Gastrocnemius medialis (tissue), 4 donors: ENCODE measurements around the gene MSMO1.

Source experiments
- POLR2A ChIP-seq, 2 donors: fragments of 450-650 bp; IDR thresholded peaks; one replicate each; pipeline ENCODE4 v1.6.1; 2017; ENCODE audit warnings: antibody characterized with exemption in 2 of 2, mild to moderate bottlenecking in 2 of 2, moderate library complexity in 2 of 2
- TF ChIP-seq, protein P1 (sequence below), 5 experiments: fragments of 450-650 bp in 3 of 5; fragments of 200-600 bp in 2 of 5; sonication (generic) in 2 of 5; IDR thresholded peaks in 4 of 5; conservative IDR thresholded peaks in 1 of 5; 1 replicate in 4 of 5; 2 replicates in 1 of 5; pipeline ENCODE4 v1.5.1; 2016 to 2019; ENCODE audit warnings: antibody characterized with exemption in 5 of 5, mild to moderate bottlenecking in 3 of 5, moderate library complexity in 3 of 5

DNA sequence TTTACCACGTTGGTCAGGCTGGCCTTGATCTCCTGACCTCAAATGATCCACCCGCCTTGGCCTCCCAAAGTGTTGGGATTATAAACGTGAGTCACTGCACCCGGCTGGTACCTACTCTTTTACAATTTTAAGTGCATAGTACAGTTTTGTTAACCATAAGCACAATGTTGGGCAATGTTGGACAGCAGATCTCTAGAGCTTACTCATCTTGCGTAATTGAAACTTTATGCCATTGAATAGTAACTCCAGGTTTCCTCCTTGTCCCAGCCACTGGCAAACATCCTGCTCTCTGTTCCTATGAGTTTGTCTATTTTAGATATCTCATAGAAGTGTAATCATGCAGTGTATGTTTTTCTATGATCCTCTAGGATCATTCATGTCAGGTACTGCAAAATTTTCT, 42.1 kb downstream of the MSMO1 start:
- TF ChIP-seq, protein P1, sequence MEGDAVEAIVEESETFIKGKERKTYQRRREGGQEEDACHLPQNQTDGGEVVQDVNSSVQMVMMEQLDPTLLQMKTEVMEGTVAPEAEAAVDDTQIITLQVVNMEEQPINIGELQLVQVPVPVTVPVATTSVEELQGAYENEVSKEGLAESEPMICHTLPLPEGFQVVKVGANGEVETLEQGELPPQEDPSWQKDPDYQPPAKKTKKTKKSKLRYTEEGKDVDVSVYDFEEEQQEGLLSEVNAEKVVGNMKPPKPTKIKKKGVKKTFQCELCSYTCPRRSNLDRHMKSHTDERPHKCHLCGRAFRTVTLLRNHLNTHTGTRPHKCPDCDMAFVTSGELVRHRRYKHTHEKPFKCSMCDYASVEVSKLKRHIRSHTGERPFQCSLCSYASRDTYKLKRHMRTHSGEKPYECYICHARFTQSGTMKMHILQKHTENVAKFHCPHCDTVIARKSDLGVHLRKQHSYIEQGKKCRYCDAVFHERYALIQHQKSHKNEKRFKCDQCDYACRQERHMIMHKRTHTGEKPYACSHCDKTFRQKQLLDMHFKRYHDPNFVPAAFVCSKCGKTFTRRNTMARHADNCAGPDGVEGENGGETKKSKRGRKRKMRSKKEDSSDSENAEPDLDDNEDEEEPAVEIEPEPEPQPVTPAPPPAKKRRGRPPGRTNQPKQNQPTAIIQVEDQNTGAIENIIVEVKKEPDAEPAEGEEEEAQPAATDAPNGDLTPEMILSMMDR (IDR thresholded peaks at IDR 0.05 in 4 of 5, conservative IDR thresholded peaks at IDR 0.05 in 1 of 5) = no peak
- no peak for TF ChIP-seq POLR2A (IDR thresholded peaks at IDR 0.05)
